Adrenal gland (tissue), 12 donors: ENCODE results near the gene MOB3B. TPM values are rescaled to one million over a fixed set of nuclear protein-coding genes. Genes with fewer than 3 reads are reported as not detected.

Experiments
- DNase-seq, 7 donors: peaks; one replicate each; pipeline ENCODE4 v3.0.0-alpha.2; 2019 to 2020
- H3K27ac ChIP-seq, 5 donors: fragments of 200-600 bp; sonication (generic) in 4 of 5; 1 replicate in 3 of 5; 2 replicates in 2 of 5; pipeline versions ENCODE4 v1.5.1 to v1.8.0; 2016 to 2020; ENCODE audit warnings: mild to moderate bottlenecking in 1 of 5
- H3K27me3 ChIP-seq: fragments of 200-600 bp; 2 replicates; pipeline ENCODE4 v1.8.0; 2021
- H3K36me3 ChIP-seq, 2 donors: fragments of 200-600 bp; replicated peaks in 1 of 2; 1 replicate in 1 of 2; 2 replicates in 1 of 2; pipeline versions ENCODE4 v1.5.1 to v1.8.0; 2018 to 2022
- H3K4me1 ChIP-seq, 2 donors: fragments of 200-600 bp; replicated peaks in 1 of 2; 1 replicate in 1 of 2; 2 replicates in 1 of 2; pipeline versions ENCODE4 v1.5.1 to v1.8.0; 2018 to 2021
- H3K4me3 ChIP-seq, 4 donors: fragments of 200-600 bp; sonication (generic) in 3 of 4; one replicate each; pipeline ENCODE4 v1.5.1; 2016 to 2018
- H3K9me3 ChIP-seq, 3 donors: fragments of 200-600 bp; sonication (generic) in 1 of 3; replicated peaks in 1 of 3; 1 replicate in 2 of 3; 2 replicates in 1 of 3; pipeline versions ENCODE4 v1.5.1 to v1.8.0; 2016 to 2021
- POLR2A ChIP-seq, 2 donors: fragments of 450-650 bp; IDR thresholded peaks; one replicate each; pipeline ENCODE4 v1.6.1; 2017; ENCODE audit warnings: antibody characterized with exemption in 2 of 2, mild to moderate bottlenecking in 2 of 2, moderate library complexity in 1 of 2
- WGBS, 4 donors: extraction: QIAGEN DNeasy Blood & Tissue Kit in 2 of 4; methylation state at CpG; one replicate each; pipeline versions ENCODE4 v1.1.5 to v1.1.7; 2013 to 2017; 5-methylcytosine and 5-hydroxymethylcytosine counted together
- intact Hi-C, 2 donors: fragments of 100-400 bp; cut with DNase I; formaldehyde crosslinking; loops; one replicate each; pipeline versions ENCODE4 v1.14.1 to v1.15.0; 2022 to 2023
- polyA plus RNA-seq, 3 donors: library from polyadenylated mRNA; stranded (reverse); fragments of 200-250 nt in 2 of 3; fragments of 350-450 nt in 1 of 3; fragmentation: Illumina TruSeq in 1 of 3; extraction: RNeasy Lipid Tissue Mini Kit (QIAGEN cat#74804) in 1 of 3; gene quantifications; one replicate each; pipeline ENCODE4 v1.2.3, GENCODE V29; 2013 to 2014
- total RNA-seq, 9 donors: library from RNA; depleted of rRNA in 4 of 9; stranded (reverse); fragments of >200 nt in 4 of 9; fragments of 120-200 nt in 1 of 9; fragmentation: NEBNext Ultra II Directional in 1 of 9; extraction: Animal tissue kit (Norgen Biotek cat#: 25700) in 1 of 9; gene quantifications; one replicate each; pipeline versions ENCODE4 v1.1.0 to v1.2.4, GENCODE V29; 2013 to 2023
- TF ChIP-seq, protein P1 (sequence below), 6 experiments: fragments of 450-650 bp in 4 of 6; fragments of 200-600 bp in 2 of 6; sonication (generic) in 1 of 6; IDR thresholded peaks; 1 replicate in 5 of 6; 2 replicates in 1 of 6; pipeline versions ENCODE4 v1.5.1 to v1.8.0; 2016 to 2021; ENCODE audit warnings: antibody characterized with exemption in 6 of 6, mild to moderate bottlenecking in 2 of 6, moderate library complexity in 1 of 6
- donor health status: healthy with polysubstance abuse.
- donor health status: Bipolar disorder and iron deficiency.
- donor health status: DM: yes; HTN: yes; CAD: no.
- donor health status: DM: no; HTN: no; CAD: no.
- donor health status: DM: no; HTN: no; CAD: no.
- donor health status: DM: yes; HTN: yes; CAD: no.

MOB3B gene
- total and polyA plus RNA-seq, 12 donors = 1.3 to 9.0 (median 3.4) TPM

DNA sequence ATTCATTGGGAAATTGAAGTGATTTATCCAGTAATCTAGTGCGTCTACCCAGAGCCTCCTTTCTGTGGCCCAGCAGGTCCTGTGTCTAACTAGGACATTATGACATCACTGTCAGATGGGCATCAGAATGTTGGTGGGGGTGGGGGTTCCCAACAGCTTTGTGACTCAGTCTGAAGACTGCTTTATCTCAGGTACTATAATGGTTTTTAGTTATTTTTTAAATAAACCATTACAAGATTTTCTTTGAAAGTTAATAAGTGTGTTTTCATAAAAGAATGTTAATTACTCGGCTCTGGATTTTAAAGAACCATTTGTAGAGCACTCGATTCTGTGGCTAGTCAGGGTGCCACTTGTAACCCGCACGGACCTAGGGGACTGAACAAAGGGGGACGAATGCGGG lies 232.6 kb downstream of the MOB3B start, which contains the start of gene EQTN:
EQTN (minus strand) TSS at position 101 of the 400 bp plus-strand sequence; CDS start at position 6, 95 bp downstream.
- Histone ChIP-seq H3K36me3 (no peaks in the 10 kb centered on the region), H3K4me1 (no peaks in the 10 kb centered on the region), H3K27me3 (no peaks in the 10 kb centered on the region), H3K9me3 (no peaks in the 10 kb centered on the region), H3K4me3 (no peak within 1 kb of the TSS), H3K27ac (no peak within 1 kb of the TSS)
- intact Hi-C loops = no loop called here
- WGBS, 4 donors = 72 to 80% (median 78%) methylated on average over 7 of the region's 7 CpGs
- no peak for DNase-seq
- TF ChIP-seq, protein P1, sequence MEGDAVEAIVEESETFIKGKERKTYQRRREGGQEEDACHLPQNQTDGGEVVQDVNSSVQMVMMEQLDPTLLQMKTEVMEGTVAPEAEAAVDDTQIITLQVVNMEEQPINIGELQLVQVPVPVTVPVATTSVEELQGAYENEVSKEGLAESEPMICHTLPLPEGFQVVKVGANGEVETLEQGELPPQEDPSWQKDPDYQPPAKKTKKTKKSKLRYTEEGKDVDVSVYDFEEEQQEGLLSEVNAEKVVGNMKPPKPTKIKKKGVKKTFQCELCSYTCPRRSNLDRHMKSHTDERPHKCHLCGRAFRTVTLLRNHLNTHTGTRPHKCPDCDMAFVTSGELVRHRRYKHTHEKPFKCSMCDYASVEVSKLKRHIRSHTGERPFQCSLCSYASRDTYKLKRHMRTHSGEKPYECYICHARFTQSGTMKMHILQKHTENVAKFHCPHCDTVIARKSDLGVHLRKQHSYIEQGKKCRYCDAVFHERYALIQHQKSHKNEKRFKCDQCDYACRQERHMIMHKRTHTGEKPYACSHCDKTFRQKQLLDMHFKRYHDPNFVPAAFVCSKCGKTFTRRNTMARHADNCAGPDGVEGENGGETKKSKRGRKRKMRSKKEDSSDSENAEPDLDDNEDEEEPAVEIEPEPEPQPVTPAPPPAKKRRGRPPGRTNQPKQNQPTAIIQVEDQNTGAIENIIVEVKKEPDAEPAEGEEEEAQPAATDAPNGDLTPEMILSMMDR (IDR thresholded peaks at IDR 0.05) = no peak
- no peak for TF ChIP-seq POLR2A (IDR thresholded peaks at IDR 0.05)

DNA sequence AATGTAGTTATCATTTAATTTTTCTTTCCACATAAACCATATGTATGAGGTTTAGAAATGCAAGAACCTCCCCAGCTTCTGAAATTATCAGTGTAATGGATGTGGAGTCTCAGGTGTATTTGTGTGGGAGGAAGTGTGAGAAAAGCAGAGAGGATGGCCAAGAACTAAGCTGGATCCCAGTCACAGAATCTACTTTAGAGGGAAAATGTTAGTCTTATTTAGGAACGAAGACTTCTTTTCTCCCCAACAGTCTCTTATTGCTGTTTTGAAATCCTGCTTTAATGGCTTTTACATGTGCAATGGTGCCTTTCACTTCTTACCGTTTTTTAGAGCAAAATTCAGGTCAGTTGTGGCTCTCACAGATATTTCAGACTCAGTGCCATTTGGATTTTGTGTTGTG lies 235.6 kb downstream of the MOB3B start:
- Histone ChIP-seq H3K27me3 (no peaks in the 10 kb centered on the region), H3K27ac (no peak overlapping the region), H3K36me3 (no peaks in the 10 kb centered on the region), H3K9me3 (no peaks in the 10 kb centered on the region), H3K4me1 (no peaks in the 10 kb centered on the region), H3K4me3 (no peak overlapping the region)
- no peak for TF ChIP-seq POLR2A (IDR thresholded peaks at IDR 0.05)
- TF ChIP-seq, protein P1 (IDR thresholded peaks at IDR 0.05) = no peak
- DNase-seq = no peak
- 58 to 65% (median 63%) methylated on average over 2 of the region's 2 CpGs for WGBS, 4 donors
- intact Hi-C loops = no loop called here

DNA sequence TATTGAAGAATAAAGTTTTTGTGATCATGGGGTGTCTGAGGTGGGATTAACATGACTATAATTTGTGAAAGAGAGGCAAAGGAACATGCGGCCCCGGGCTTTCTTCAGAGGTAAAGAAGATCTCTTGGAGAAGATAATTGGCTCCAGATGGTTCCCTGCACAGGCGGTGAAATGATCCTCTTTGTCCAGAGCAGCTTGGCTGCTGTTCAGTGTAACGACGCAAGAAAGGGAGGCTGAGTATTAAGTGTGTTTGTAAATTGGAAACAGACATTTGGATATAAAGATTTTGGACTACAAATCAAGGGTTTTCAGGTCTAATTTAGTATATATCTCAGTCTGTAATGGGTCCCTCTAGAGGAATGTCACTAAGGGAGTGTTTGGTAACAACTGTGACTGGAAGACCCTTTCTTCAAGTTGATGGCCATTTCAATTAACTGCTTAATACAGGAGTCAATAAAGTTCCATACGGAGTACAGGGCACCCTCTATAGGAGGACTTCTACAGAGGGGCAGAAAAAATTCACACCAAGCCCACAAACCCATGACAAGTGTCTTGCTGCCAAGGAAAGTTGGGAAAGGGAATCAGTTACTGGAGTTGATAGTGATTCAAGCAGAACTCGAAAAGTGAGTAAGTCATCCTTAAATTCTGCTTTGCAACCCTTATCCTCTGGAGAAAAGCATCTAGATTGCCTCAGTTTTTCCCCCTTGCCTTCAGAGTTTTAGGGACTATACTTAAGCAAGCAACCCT lies 236.8 kb downstream of the MOB3B start:
- no peak overlapping the region for H3K4me3 ChIP-seq
- H3K27ac ChIP-seq = no peak overlapping the region
- no peaks in the 10 kb centered on the region for H3K36me3 ChIP-seq
- no peaks in the 10 kb centered on the region for H3K4me1 ChIP-seq
- H3K27me3 ChIP-seq = no peaks in the 10 kb centered on the region
- WGBS, 4 donors = 60 to 73% (median 66%) methylated on average over 7 of the region's 7 CpGs
- DNase-seq = no peak
- no peaks in the 10 kb centered on the region for H3K9me3 ChIP-seq
- intact Hi-C loops = no loop called here
- TF ChIP-seq, protein P1 (IDR thresholded peaks at IDR 0.05) = no peak
- TF ChIP-seq POLR2A (IDR thresholded peaks at IDR 0.05) = no peak

DNA sequence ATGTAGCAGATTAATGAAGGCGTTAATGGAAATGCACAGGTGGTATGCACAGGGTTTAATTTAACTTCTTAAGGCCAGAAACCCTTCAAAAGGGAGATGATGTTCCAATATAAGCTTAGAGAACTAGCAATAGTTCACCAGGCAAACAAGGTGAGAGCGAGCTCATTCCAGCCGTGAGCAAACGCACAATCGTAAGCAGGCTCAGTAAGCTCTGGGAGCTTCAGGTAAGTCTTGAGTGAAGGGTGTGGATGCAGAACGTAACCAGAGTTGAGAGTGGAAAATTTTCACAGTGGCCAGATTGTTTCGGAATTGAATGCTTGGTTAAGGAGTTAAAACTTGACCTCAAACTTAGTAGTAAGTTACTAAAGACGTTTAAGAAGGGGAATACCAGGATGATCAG lies 238.3 kb downstream of the MOB3B start:
- Histone ChIP-seq H3K4me3 (no peak overlapping the region), H3K27ac (no peak overlapping the region), H3K9me3 (no peaks in the 10 kb centered on the region), H3K27me3 (no peaks in the 10 kb centered on the region), H3K4me1 (no peaks in the 10 kb centered on the region), H3K36me3 (no peaks in the 10 kb centered on the region)
- DNase-seq = no peak
- intact Hi-C loops = no loop called here
- 76 to 86% (median 83%) methylated on average over 8 of the region's 8 CpGs for WGBS, 4 donors
- no peak for TF ChIP-seq POLR2A (IDR thresholded peaks at IDR 0.05)

DNA sequence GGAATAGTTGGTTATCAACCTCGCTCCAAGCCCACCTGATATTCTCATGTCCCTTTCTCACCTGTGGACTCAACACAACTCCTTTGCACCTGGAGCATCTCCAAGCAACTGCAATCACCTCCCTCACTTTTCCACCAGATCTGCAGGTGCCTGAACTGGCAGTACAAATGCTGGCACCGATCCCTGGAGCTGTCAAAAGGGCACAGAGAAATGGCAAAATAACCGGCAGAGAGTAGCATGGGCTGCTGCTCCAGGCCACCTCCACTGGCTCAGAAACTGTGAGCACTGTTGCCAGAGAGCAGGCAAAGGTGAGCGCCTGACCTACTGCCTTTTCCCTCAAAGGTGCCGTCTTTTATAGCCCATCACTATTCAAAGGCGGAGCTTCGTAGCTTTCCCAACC lies 247.3 kb downstream of the MOB3B start:
- no peak for DNase-seq
- H3K4me1 ChIP-seq = no peaks in the 10 kb centered on the region
- no peak for TF ChIP-seq POLR2A (IDR thresholded peaks at IDR 0.05)
- TF ChIP-seq, protein P1 (IDR thresholded peaks at IDR 0.05) = no peak
- no peaks in the 10 kb centered on the region for H3K36me3 ChIP-seq
- no peak overlapping the region for H3K27ac ChIP-seq
- 81 to 86% (median 84%) methylated on average over 6 to 7 of the region's 7 CpGs for WGBS, 4 donors
- H3K27me3 ChIP-seq = no peaks in the 10 kb centered on the region
- no peaks in the 10 kb centered on the region for H3K9me3 ChIP-seq
- intact Hi-C loops = no loop called here
- H3K4me3 ChIP-seq = no peak overlapping the region
